Ishikawa (cell line): ENCODE data around the gene PPP1R2C.

Experiments used
- CEBPB ChIP-seq: IDR thresholded peaks from 2 replicates; pipeline ENCODE4 v1.6.1; 2012
- EGR1 ChIP-seq: IDR thresholded peaks from 2 replicates; pipeline ENCODE4 v1.6.1; 2012
- EP300 ChIP-seq: IDR thresholded peaks from 2 replicates; pipeline ENCODE4 v1.6.1; 2012; ENCODE audit warnings: borderline replicate concordance
- FOXM1 ChIP-seq: IDR thresholded peaks from 2 replicates; pipeline ENCODE4 v1.6.1; 2012; ENCODE audit warnings: low read depth, borderline replicate concordance
- MAX ChIP-seq: IDR thresholded peaks from 2 replicates; pipeline ENCODE4 v1.6.1; 2012
- RAD21 ChIP-seq: IDR thresholded peaks from 2 replicates; pipeline ENCODE4 v1.6.1; 2012; ENCODE audit warnings: low read depth
- REST ChIP-seq: IDR thresholded peaks from 2 replicates; pipeline ENCODE4 v1.6.1; 2012; ENCODE audit warnings: low read depth, mild to moderate bottlenecking
- TAF1 ChIP-seq: IDR thresholded peaks from 2 replicates; pipeline ENCODE4 v1.6.1; 2012; ENCODE audit warnings: low read depth, mild to moderate bottlenecking
- TCF12 ChIP-seq: IDR thresholded peaks from 2 replicates; pipeline ENCODE4 v1.6.1; 2012; ENCODE audit warnings: low read depth
- YY1 ChIP-seq: IDR thresholded peaks from 2 replicates; pipeline ENCODE4 v1.6.1; 2012; ENCODE audit warnings: low read depth

GRCh38 chrX:42772874-42773273, 5.1 kb downstream of the PPP1R2C start:
- TF ChIP-seq REST, result no peak
- TF ChIP-seq EGR1, result no peak
- no peak for TF ChIP-seq EP300
- TF ChIP-seq YY1, result no peak
- TF ChIP-seq CEBPB, result no peak
- TF ChIP-seq MAX, result no peak
- no peak for TF ChIP-seq TCF12
- TF ChIP-seq FOXM1, result no peak
- no peak for TF ChIP-seq RAD21
- TF ChIP-seq TAF1, result no peak
